Immature natural killer cell (primary cell): Measurements from ENCODE around the gene HBA1. TPM values are rescaled to one million over a fixed set of nuclear protein-coding genes. Genes with fewer than 3 reads are reported as not detected.
"Not testable (repeated sequence)": the region's sequence is repeated elsewhere in the genome, so short reads cannot be mapped to it uniquely, and the experiment has no call there.

Experiments used
- DNase-seq, 3 donors: peaks; one replicate each; pipeline ENCODE4 v3.0.0; 2022; ENCODE audit warnings: mixed read lengths in 1 of 3
- H3K27ac Mint-ChIP-seq, 6 donors: one replicate each; pipeline ENCODE4 v1.8.0; 2020; ENCODE audit warnings: mixed read lengths in 6 of 6, mild to moderate bottlenecking in 5 of 6, inconsistent platforms in 4 of 6, moderate library complexity in 3 of 6
- H3K27me3 Mint-ChIP-seq, 3 donors: one replicate each; pipeline ENCODE4 v1.8.0; 2020 to 2021; ENCODE audit warnings: low read depth in 3 of 3, mild to moderate bottlenecking in 3 of 3, mixed read lengths in 3 of 3, moderate library complexity in 3 of 3, inconsistent platforms in 1 of 3
- H3K36me3 Mint-ChIP-seq, 3 donors: one replicate each; pipeline ENCODE4 v1.8.0; 2020; ENCODE audit warnings: mixed read lengths in 3 of 3, inconsistent platforms in 2 of 3, mild to moderate bottlenecking in 2 of 3
- H3K4me1 Mint-ChIP-seq, 2 donors: one replicate each; pipeline ENCODE4 v1.8.0; 2020; ENCODE audit warnings: inconsistent platforms in 2 of 2, mild to moderate bottlenecking in 2 of 2, mixed read lengths in 2 of 2, moderate library complexity in 1 of 2
- H3K4me3 Mint-ChIP-seq, 5 donors: one replicate each; pipeline ENCODE4 v1.8.0; 2020; ENCODE audit warnings: mild to moderate bottlenecking in 5 of 5, mixed read lengths in 5 of 5, inconsistent platforms in 3 of 5, moderate library complexity in 3 of 5
- H3K9me3 Mint-ChIP-seq, 6 donors: one replicate each; pipeline ENCODE4 v1.8.0; 2020; ENCODE audit warnings: mild to moderate bottlenecking in 6 of 6, mixed read lengths in 6 of 6, inconsistent platforms in 4 of 6, moderate library complexity in 3 of 6
- polyA plus RNA-seq, 3 donors: library from polyadenylated mRNA; unstranded; fragments of 300-500 nt; fragmentation: Illumina TruSeq; gene quantifications; one replicate each; pipeline ENCODE4 v1.2.3, GENCODE V29; 2021

HBA1 gene
- polyA plus RNA-seq, 3 donors from 2014 or later: 70.7 to 207 (median 119) TPM

- H3K27ac Mint-ChIP-seq: peak overlapping the region in 1 of 6 donors; percentile 64
- no peaks in the 10 kb centered on the region for H3K9me3 Mint-ChIP-seq
- DNase-seq: no peak
- H3K4me1 Mint-ChIP-seq: peaks cover 0 to 4% of the 10 kb centered on the region in 2 donors
- peaks cover 0 to 5% (median 0%) of the 10 kb centered on the region in 3 donors for H3K27me3 Mint-ChIP-seq
- H3K36me3 Mint-ChIP-seq: peaks cover 2 to 21% (median 13%) of the 10 kb centered on the region in 3 donors
- H3K4me3 Mint-ChIP-seq: no peak overlapping the region
Measured at GRCh38 chr16:185213-185612, 8.7 kb downstream of the HBA1 start.

- H3K9me3 Mint-ChIP-seq: no peaks in the 10 kb centered on the region
- no peak overlapping the region for H3K4me3 Mint-ChIP-seq
- H3K36me3 Mint-ChIP-seq: peaks cover 3 to 25% (median 15%) of the 10 kb centered on the region in 3 donors
- peak overlapping the region in 1 of 6 donors; percentile 16 for H3K27ac Mint-ChIP-seq
- H3K4me1 Mint-ChIP-seq: peaks cover 0 to 4% of the 10 kb centered on the region in 2 donors
- peaks cover 0 to 7% (median 0%) of the 10 kb centered on the region in 3 donors for H3K27me3 Mint-ChIP-seq
- no peak for DNase-seq
Measured at GRCh38 chr16:185691-186090, 9.2 kb downstream of the HBA1 start.

- Mint-ChIP-seq H3K27me3 (peaks cover 0 to 14% (median 0%) of the 10 kb centered on the region in 3 donors), H3K27ac (no peak overlapping the region), H3K36me3 (peaks cover 10 to 39% (median 19%) of the 10 kb centered on the region in 3 donors), H3K9me3 (no peaks in the 10 kb centered on the region), H3K4me1 (peaks cover 0 to 3% of the 10 kb centered on the region in 2 donors), H3K4me3 (no peak overlapping the region)
- no peak for DNase-seq
Measured at GRCh38 chr16:187330-187729, 10.8 kb downstream of the HBA1 start.

GRCh38 chr16:188674-189073 lies 12.2 kb downstream of the HBA1 start:
- Mint-ChIP-seq H3K4me3 (no peak overlapping the region), H3K9me3 (no peaks in the 10 kb centered on the region), H3K4me1 (peaks cover 0 to 3% of the 10 kb centered on the region in 2 donors), H3K36me3 (peaks cover 14 to 42% (median 23%) of the 10 kb centered on the region in 3 donors), H3K27ac (peak overlapping the region in 3 of 6 donors; percentile 17 to 67 (median 45)), H3K27me3 (peaks cover 0 to 14% (median 0%) of the 10 kb centered on the region in 3 donors)
- no peak for DNase-seq

- no peak for DNase-seq
- H3K9me3 Mint-ChIP-seq: no peaks in the 10 kb centered on the region
- peaks cover 0 to 3% of the 10 kb centered on the region in 2 donors for H3K4me1 Mint-ChIP-seq
- no peak overlapping the region for H3K4me3 Mint-ChIP-seq
- peaks cover 0 to 14% (median 0%) of the 10 kb centered on the region in 3 donors for H3K27me3 Mint-ChIP-seq
- peaks cover 14 to 43% (median 23%) of the 10 kb centered on the region in 3 donors for H3K36me3 Mint-ChIP-seq
- H3K27ac Mint-ChIP-seq: no peak overlapping the region
Measured at GRCh38 chr16:189604-190186, 13.2 kb downstream of the HBA1 start.

- DNase-seq: no peak
- Mint-ChIP-seq H3K9me3 (no peaks in the 10 kb centered on the region), H3K4me3 (no peak overlapping the region), H3K4me1 (peaks cover 0 to 3% of the 10 kb centered on the region in 2 donors), H3K27ac (peak overlapping the region in 3 of 6 donors; percentile 26 to 35 (median 28)), H3K27me3 (peaks cover 0 to 14% (median 2%) of the 10 kb centered on the region in 3 donors), H3K36me3 (peaks cover 14 to 41% (median 23%) of the 10 kb centered on the region in 3 donors)
Measured at GRCh38 chr16:191831-192230, 15.4 kb downstream of the HBA1 start.

- peaks cover 0 to 3% of the 10 kb centered on the region in 2 donors for H3K4me1 Mint-ChIP-seq
- no peak for DNase-seq
- peaks cover 0 to 14% (median 2%) of the 10 kb centered on the region in 3 donors for H3K27me3 Mint-ChIP-seq
- H3K27ac Mint-ChIP-seq: no peak overlapping the region
- H3K4me3 Mint-ChIP-seq: no peak overlapping the region
- H3K36me3 Mint-ChIP-seq: peaks cover 14 to 46% (median 23%) of the 10 kb centered on the region in 3 donors
- no peaks in the 10 kb centered on the region for H3K9me3 Mint-ChIP-seq
Measured at GRCh38 chr16:192686-193085, 16.2 kb downstream of the HBA1 start.

GRCh38 chr16:193441-193840 lies 17.0 kb downstream of the HBA1 start:
- peaks cover 14 to 51% (median 23%) of the 10 kb centered on the region in 3 donors for H3K36me3 Mint-ChIP-seq
- no peak for DNase-seq
- no peaks in the 10 kb centered on the region for H3K9me3 Mint-ChIP-seq

GRCh38 chr16:194516-194915 lies 18.0 kb downstream of the HBA1 start:
- Mint-ChIP-seq H3K27me3 (peaks cover 0 to 8% (median 2%) of the 10 kb centered on the region in 3 donors), H3K4me3 (no peak overlapping the region), H3K4me1 (no peaks in the 10 kb centered on the region), H3K9me3 (no peaks in the 10 kb centered on the region), H3K36me3 (peaks cover 13 to 47% (median 14%) of the 10 kb centered on the region in 3 donors), H3K27ac (peak overlapping the region in 1 of 6 donors; percentile 23)
- no peak for DNase-seq

More at GRCh38 chr16:193441-193840, 17.0 kb downstream of the HBA1 start:
- H3K27me3 Mint-ChIP-seq: peaks cover 0 to 13% (median 2%) of the 10 kb centered on the region in 3 donors
- H3K4me3 Mint-ChIP-seq: no peak overlapping the region
- H3K27ac Mint-ChIP-seq: no peak overlapping the region
- H3K4me1 Mint-ChIP-seq: peaks cover 0 to 3% of the 10 kb centered on the region in 2 donors

- Mint-ChIP-seq H3K4me3 (no peak overlapping the region), H3K4me1 (no peaks in the 10 kb centered on the region), H3K27me3 (peaks cover 0 to 2% (median 0%) of the 10 kb centered on the region in 3 donors), H3K36me3 (peaks cover 0 to 32% (median 6%) of the 10 kb centered on the region in 3 donors), H3K9me3 (no peaks in the 10 kb centered on the region), H3K27ac (no peak overlapping the region)
- no peak for DNase-seq
Measured at GRCh38 chr16:200388-200787, 23.9 kb downstream of the HBA1 start.

GRCh38 chr16:203246-203645 lies 26.8 kb downstream of the HBA1 start:
- H3K9me3 Mint-ChIP-seq: no peaks in the 10 kb centered on the region
- peaks cover 13 to 38% (median 13%) of the 10 kb centered on the region in 3 donors for H3K36me3 Mint-ChIP-seq
- DNase-seq: no peak
- no peak overlapping the region for H3K4me3 Mint-ChIP-seq
- H3K27ac Mint-ChIP-seq: no peak overlapping the region
- H3K4me1 Mint-ChIP-seq: peaks cover 0 to 4% of the 10 kb centered on the region in 2 donors
- no peaks in the 10 kb centered on the region for H3K27me3 Mint-ChIP-seq

GRCh38 chr16:204046-204445 lies 27.6 kb downstream of the HBA1 start:
- not testable (repeated sequence) for DNase-seq, H3K27me3 Mint-ChIP-seq, H3K27ac Mint-ChIP-seq, H3K9me3 Mint-ChIP-seq, H3K4me3 Mint-ChIP-seq, H3K4me1 Mint-ChIP-seq
- peaks cover 13 to 36% (median 13%) of the 10 kb centered on the region in 3 donors for H3K36me3 Mint-ChIP-seq

- not testable (repeated sequence) for H3K27me3 Mint-ChIP-seq, DNase-seq, H3K4me3 Mint-ChIP-seq, H3K9me3 Mint-ChIP-seq, H3K4me1 Mint-ChIP-seq, H3K27ac Mint-ChIP-seq
- peaks cover 12 to 27% (median 13%) of the 10 kb centered on the region in 3 donors for H3K36me3 Mint-ChIP-seq
Measured at GRCh38 chr16:209359-209758, 32.9 kb downstream of the HBA1 start.

- peaks cover 3 to 18% (median 6%) of the 10 kb centered on the region in 3 donors for H3K36me3 Mint-ChIP-seq
- H3K4me1 Mint-ChIP-seq, H3K27me3 Mint-ChIP-seq, DNase-seq, H3K9me3 Mint-ChIP-seq, H3K27ac Mint-ChIP-seq, H3K4me3 Mint-ChIP-seq: not testable (repeated sequence)
Measured at GRCh38 chr16:211631-212180, 35.2 kb downstream of the HBA1 start.
